GM12892 (cell line): ENCODE data around the gene STEAP3.

Experiments
- POLR2A ChIP-seq: IDR thresholded peaks from 2 replicates; pipeline ENCODE4 v1.6.1; 2011; ENCODE audit warnings: low read depth, low read length, control low read depth
- POLR2AphosphoS5 ChIP-seq: IDR thresholded peaks from 2 replicates; pipeline ENCODE4 v1.6.1; 2011; ENCODE audit warnings: low read depth, low read length, control low read depth

- TF ChIP-seq POLR2AphosphoS5 (no peak), POLR2A (no peak)
These were observed 43.6 kb upstream of the STEAP3 start for GRCh38 chr2:119179991-119180390.
